Stimulated activated CD4-positive, alpha-beta T cell treated with anti-CD3 and anti-CD28 coated beads, Interleukin-4, amount 100 ng/mL, for 1 hour (primary cell): ENCODE data around the gene FAM83B.
"Not testable (repeated sequence)": the region's sequence is repeated elsewhere in the genome, so short reads cannot be mapped to it uniquely, and the experiment has no call there.

Source experiments
- DNase-seq: peaks from one replicate; pipeline ENCODE4 v3.0.0-alpha.2; 2020

The FAM83B gene

GRCh38 chr6:54864272-54864671, 17.7 kb downstream of the FAM83B start:
- no peak for DNase-seq

- DNase-seq: no peak
Observed at GRCh38 chr6:54865091-54865631, 18.6 kb downstream of the FAM83B start.

- no peak for DNase-seq
Observed at GRCh38 chr6:54868556-54868955, 22.0 kb downstream of the FAM83B start.

- no peak for DNase-seq
Observed at GRCh38 chr6:54873599-54873998, 27.0 kb downstream of the FAM83B start.

GRCh38 chr6:54874349-54875048, 27.9 kb downstream of the FAM83B start:
- DNase-seq: no peak

- DNase-seq: no peak
Observed at GRCh38 chr6:54875539-54875938, 29.0 kb downstream of the FAM83B start.

- no peak for DNase-seq
Observed at GRCh38 chr6:54876365-54876764, 29.8 kb downstream of the FAM83B start.

GRCh38 chr6:54876871-54877270, 30.3 kb downstream of the FAM83B start:
- DNase-seq: no peak

- DNase-seq: no peak
Observed at GRCh38 chr6:54877713-54878317, 31.2 kb downstream of the FAM83B start.

- no peak for DNase-seq
Observed at GRCh38 chr6:54878718-54879117, 32.1 kb downstream of the FAM83B start.

- no peak for DNase-seq
Observed at GRCh38 chr6:54879188-54879985, 32.8 kb downstream of the FAM83B start.

GRCh38 chr6:54881067-54881730, 34.6 kb downstream of the FAM83B start:
- DNase-seq: no peak

- not testable (repeated sequence) for DNase-seq
Observed at GRCh38 chr6:54881891-54882290, 35.3 kb downstream of the FAM83B start.

- DNase-seq: no peak
Observed at GRCh38 chr6:54886932-54887584, 40.5 kb downstream of the FAM83B start.

GRCh38 chr6:54891536-54891935, 45.0 kb downstream of the FAM83B start:
- DNase-seq: no peak

GRCh38 chr6:54892831-54893230, 46.3 kb downstream of the FAM83B start:
- no peak for DNase-seq

GRCh38 chr6:54893818-54894217, 47.2 kb downstream of the FAM83B start:
- DNase-seq: no peak

GRCh38 chr6:54896302-54896701, 49.7 kb downstream of the FAM83B start:
- no peak for DNase-seq

GRCh38 chr6:54897462-54898189, 51.1 kb downstream of the FAM83B start:
- DNase-seq: no peak

- DNase-seq: no peak
Observed at GRCh38 chr6:54898767-54899166, 52.2 kb downstream of the FAM83B start.

- no peak for DNase-seq
Observed at GRCh38 chr6:54899442-54899841, 52.9 kb downstream of the FAM83B start.

GRCh38 chr6:54899986-54900385, 53.4 kb downstream of the FAM83B start:
- DNase-seq: no peak
